Measurements from ENCODE around the gene PTTG1IP2.

PTTG1IP2 gene

GRCh38 chr7:90469554-90469953, at the start of gene PTTG1IP2:
PTTG1IP2 (plus strand) TSS chr7:90469639; CDS start chr7:90469787, 148 bp downstream.
- ChIA-PET POLR2A (no interaction called here), CTCF (interaction anchor here (0.7 kb wide), 1 partner anchor 711 kb away, joined by 4 read pairs; no protein-coding TSS in a partner anchor)
- TF ChIP-seq ZBTB49 (tag by site-specific recombination; IDR thresholded peaks at IDR 0.05; ENCODE audit: low read depth) = no peak
- TF ChIP-seq ZBTB20 (tag by site-specific recombination; IDR thresholded peaks at IDR 0.05) = no peak
- TF ChIP-seq ZBTB44 (tag by site-specific recombination; IDR thresholded peaks at IDR 0.05) = no peak
- no peak for TF ChIP-seq GLI4 (tag by site-specific recombination; IDR thresholded peaks at IDR 0.05)
- no peak for TF ChIP-seq ZNF112 (tag by site-specific recombination; IDR thresholded peaks at IDR 0.05)
- TF ChIP-seq ZBTB6 (tag by site-specific recombination; IDR thresholded peaks at IDR 0.05) = no peak
- TF ChIP-seq ZNF114 (tag by site-specific recombination; IDR thresholded peaks at IDR 0.05) = no peak
- TF ChIP-seq ZBTB8A (tag by site-specific recombination; IDR thresholded peaks at IDR 0.05) = no peak
- no peak for TF ChIP-seq ZNF677 (tag by site-specific recombination; IDR thresholded peaks at IDR 0.05)
- no peaks in the 10 kb centered on the region for H3K36me3 ChIP-seq (ENCODE audit: control insufficient read depth in 2 of 2, insufficient read depth in 1 of 2, low read length in 2 of 2)
- H3K27ac ChIP-seq (ENCODE audit: extremely low read depth, low read depth, low read length) = no peak within 1 kb of the TSS
- H3K4me1 ChIP-seq (ENCODE audit: control insufficient read depth, insufficient read depth, low read length) = no peaks in the 10 kb centered on the region
- H3K9me3 ChIP-seq (ENCODE audit: control insufficient read depth, insufficient read depth, low read depth, low read length) = no peaks in the 10 kb centered on the region
- no peak within 1 kb of the TSS for H3K4me3 ChIP-seq (ENCODE audit: low read depth, low read length)

GRCh38 chr7:90421651-90422050, 47.8 kb upstream of the PTTG1IP2 start:
- ChIA-PET POLR2A (no interaction called here), CTCF (interaction anchor here (0.6 to 1.2 kb wide), 4 partner anchors 12 to 271 kb away, joined by 3 to 5 read pairs (median 3); no protein-coding TSS in a partner anchor)
- Histone ChIP-seq H3K4me1 (ENCODE audit: control insufficient read depth, insufficient read depth, low read length) (no peaks in the 10 kb centered on the region), H3K9me3 (ENCODE audit: control insufficient read depth, insufficient read depth, low read depth, low read length) (no peaks in the 10 kb centered on the region), H3K4me3 (ENCODE audit: low read depth, low read length) (no peak overlapping the region), H3K27ac (ENCODE audit: extremely low read depth, low read depth, low read length) (no peak overlapping the region), H3K36me3 (ENCODE audit: control insufficient read depth in 2 of 2, insufficient read depth in 1 of 2, low read length in 2 of 2) (no peaks in the 10 kb centered on the region)
- TF ChIP-seq ZNF146 (tag by site-specific recombination; IDR thresholded peaks at IDR 0.05) (no peak), ZFP37 (tag by site-specific recombination; IDR thresholded peaks at IDR 0.05) (no peak), ZSCAN18 (tag by site-specific recombination; IDR thresholded peaks at IDR 0.05) (no peak), BCL11A (tag by site-specific recombination; IDR thresholded peaks at IDR 0.05; ENCODE audit: low read depth) (no peak), TSHZ1 (tag by site-specific recombination; IDR thresholded peaks at IDR 0.05; ENCODE audit: borderline replicate concordance) (no peak), SALL2 (tag by site-specific recombination; IDR thresholded peaks at IDR 0.05; ENCODE audit: borderline replicate concordance) (no peak), ZNF148 (tag by site-specific recombination; IDR thresholded peaks at IDR 0.05; ENCODE audit: borderline replicate concordance) (no peak), ZNF324 (tag by site-specific recombination; IDR thresholded peaks at IDR 0.05) (no peak)

All from HEK293 (cell line).